ENCODE results near the gene FZD4. TPM values are rescaled to one million over a fixed set of nuclear protein-coding genes. Genes with fewer than 3 reads are reported as not detected.

FZD4 gene
- total and polyA plus RNA-seq, 7 donors: 0.60 to 45.7 (median 22.9) TPM

GRCh38 chr11:86906198-86906597 lies 49.0 kb downstream of the FZD4 start:
- TF ChIP-seq POLR2A (IDR thresholded peaks at IDR 0.05) (no peak), POLR2AphosphoS5 (IDR thresholded peaks at IDR 0.05) (no peak), EP300 (IDR thresholded peaks at IDR 0.05) (no peak), CTCF (IDR thresholded peaks at IDR 0.05) (no peak)
- intact Hi-C loops (cut with DNase I): no loop called here
- no peak overlapping the region for H3K27ac ChIP-seq
- no peak overlapping the region for H3K4me3 ChIP-seq
- no peaks in the 10 kb centered on the region for H3K36me3 ChIP-seq
- no peaks in the 10 kb centered on the region for H3K27me3 ChIP-seq
- no peaks in the 10 kb centered on the region for H3K9me3 ChIP-seq
- 94 to 96% methylated on average over 24 of the region's 24 CpGs for WGBS, 2 donors
- no peaks in the 10 kb centered on the region for H3K4me1 ChIP-seq
- DNase-seq: no peak

- 91 to 94% methylated on average over 3 of the region's 3 CpGs for WGBS, 2 donors
- no peak for TF ChIP-seq CTCF (IDR thresholded peaks at IDR 0.05)
- no peak for TF ChIP-seq POLR2A (IDR thresholded peaks at IDR 0.05)
- TF ChIP-seq POLR2AphosphoS5 (IDR thresholded peaks at IDR 0.05): no peak
- TF ChIP-seq EP300 (IDR thresholded peaks at IDR 0.05): no peak
- H3K27me3 ChIP-seq: no peaks in the 10 kb centered on the region
- H3K27ac ChIP-seq: no peak overlapping the region
- DNase-seq: no peak
- H3K9me3 ChIP-seq: no peaks in the 10 kb centered on the region
- H3K4me1 ChIP-seq: no peaks in the 10 kb centered on the region
- no peaks in the 10 kb centered on the region for H3K36me3 ChIP-seq
- no peak overlapping the region for H3K4me3 ChIP-seq
- intact Hi-C loops (cut with DNase I): no loop called here
These were observed 49.9 kb downstream of the FZD4 start for GRCh38 chr11:86905252-86905651.

- Histone ChIP-seq H3K4me1 (no peaks in the 10 kb centered on the region), H3K36me3 (no peaks in the 10 kb centered on the region), H3K9me3 (no peaks in the 10 kb centered on the region), H3K27me3 (no peaks in the 10 kb centered on the region), H3K4me3 (no peak overlapping the region), H3K27ac (no peak overlapping the region)
- TF ChIP-seq POLR2AphosphoS5 (IDR thresholded peaks at IDR 0.05) (no peak), POLR2A (IDR thresholded peaks at IDR 0.05) (no peak), EP300 (IDR thresholded peaks at IDR 0.05) (no peak), CTCF (IDR thresholded peaks at IDR 0.05) (no peak)
- no peak for DNase-seq
- intact Hi-C loops (cut with DNase I): no loop called here
- WGBS, 2 donors: 81 to 87% methylated on average over 2 of the region's 2 CpGs
These were observed 51.2 kb downstream of the FZD4 start for GRCh38 chr11:86904001-86904400.

GRCh38 chr11:86902345-86902744 lies 52.9 kb downstream of the FZD4 start:
- Histone ChIP-seq H3K27me3 (no peaks in the 10 kb centered on the region), H3K36me3 (no peaks in the 10 kb centered on the region), H3K4me1 (no peaks in the 10 kb centered on the region), H3K27ac (no peak overlapping the region), H3K4me3 (no peak overlapping the region), H3K9me3 (no peaks in the 10 kb centered on the region)
- 53 to 79% methylated on average over 1 of the region's 1 CpG for WGBS, 2 donors
- TF ChIP-seq EP300 (IDR thresholded peaks at IDR 0.05) (no peak), POLR2AphosphoS5 (IDR thresholded peaks at IDR 0.05) (no peak), POLR2A (IDR thresholded peaks at IDR 0.05) (no peak), CTCF (IDR thresholded peaks at IDR 0.05) (no peak)
- no peak for DNase-seq
- intact Hi-C loops (cut with DNase I): no loop called here

- H3K36me3 ChIP-seq: no peaks in the 10 kb centered on the region
- no peak for TF ChIP-seq CTCF (IDR thresholded peaks at IDR 0.05)
- TF ChIP-seq POLR2A (IDR thresholded peaks at IDR 0.05): no peak
- TF ChIP-seq POLR2AphosphoS5 (IDR thresholded peaks at IDR 0.05): no peak
- no peak for TF ChIP-seq EP300 (IDR thresholded peaks at IDR 0.05)
- no peaks in the 10 kb centered on the region for H3K27me3 ChIP-seq
- H3K9me3 ChIP-seq: no peaks in the 10 kb centered on the region
- H3K27ac ChIP-seq: no peak overlapping the region
- intact Hi-C loops (cut with DNase I): no loop called here
- WGBS, 2 donors: 91 to 97% methylated on average over 3 of the region's 3 CpGs
- no peak overlapping the region for H3K4me3 ChIP-seq
- no peak for DNase-seq
- no peaks in the 10 kb centered on the region for H3K4me1 ChIP-seq
These were observed 53.6 kb downstream of the FZD4 start for GRCh38 chr11:86901599-86901998.

Data from sigmoid colon (tissue), 7 donors.